Neural cell (in vitro differentiated cells): ENCODE results near the gene ADCY5. TPM values are rescaled to one million over a fixed set of nuclear protein-coding genes. Genes with fewer than 3 reads are reported as not detected.

ENCODE experiments used
- H2AFZ ChIP-seq: fragments of 200-600, 300-800 bp; sonication (generic), shearing (Covaris generic); 2 replicates; pipeline ENCODE4 v1.6.0; 2014; ENCODE audit warnings: low read depth, mild to moderate bottlenecking, antibody characterized with exemption, low read length, moderate library complexity
- H3F3A ChIP-seq: fragments of 200-600 bp; shearing (Covaris generic); 2 replicates; pipeline ENCODE4 v1.6.1; 2016; ENCODE audit warnings: mild to moderate bottlenecking, moderate library complexity, mixed read lengths, antibody characterized with exemption, low read length; ENCODE audit not compliant: insufficient read depth, poor library complexity, severe bottlenecking
- H3K27ac ChIP-seq: fragments of 200-600, 300-800 bp; sonication (generic), shearing (Covaris generic); 2 replicates; pipeline ENCODE4 v1.5.1; 2014; ENCODE audit warnings: mild to moderate bottlenecking, low read length, moderate library complexity
- H3K27me3 ChIP-seq: fragments of 300-800, 200-600 bp; sonication (generic), shearing (Covaris generic); 2 replicates; pipeline ENCODE4 v1.6.0; 2014; ENCODE audit warnings: mild to moderate bottlenecking, low read depth, low read length, moderate library complexity; ENCODE audit not compliant: insufficient read depth
- H3K36me3 ChIP-seq: fragments of 300-800, 200-600 bp; sonication (generic), shearing (Covaris generic); 2 replicates; pipeline ENCODE4 v1.5.1; 2014; ENCODE audit warnings: mild to moderate bottlenecking, antibody characterized with exemption, low read length, moderate library complexity; ENCODE audit not compliant: insufficient read depth
- H3K4me2 ChIP-seq: fragments of 300-800, 200-600 bp; sonication (generic), shearing (Covaris generic); 2 replicates; pipeline ENCODE4 v1.6.0; 2014; ENCODE audit warnings: mild to moderate bottlenecking, low read length
- H3K4me3 ChIP-seq: fragments of 300-800, 200-600 bp; sonication (generic), shearing (Covaris generic); 2 replicates; pipeline ENCODE4 v1.5.1; 2014; ENCODE audit warnings: mild to moderate bottlenecking, low read length, moderate library complexity
- H3K79me2 ChIP-seq: fragments of 200-600 bp; shearing (Covaris generic); replicated peaks from 2 replicates; pipeline ENCODE4 v1.6.0; 2014; ENCODE audit warnings: mild to moderate bottlenecking, low read length, moderate library complexity; ENCODE audit not compliant: insufficient read depth
- H3K9ac ChIP-seq: fragments of 300-800, 200-600 bp; sonication (generic), shearing (Covaris generic); 2 replicates; pipeline ENCODE4 v1.6.1; 2016; ENCODE audit warnings: mild to moderate bottlenecking, low read length, mixed read lengths
- H3K9me2 ChIP-seq: fragments of 200-600 bp; shearing (Covaris generic); 2 replicates; pipeline ENCODE4 v1.6.1; 2016; ENCODE audit warnings: mild to moderate bottlenecking, low read length, mixed read lengths; ENCODE audit not compliant: insufficient read depth
- H3K9me3 ChIP-seq: fragments of 200-600, 300-800 bp; sonication (generic), shearing (Covaris generic); 2 replicates; pipeline ENCODE4 v1.6.1; 2016; ENCODE audit warnings: mild to moderate bottlenecking, mixed run types, low read length, moderate library complexity, mixed read lengths
- H4K20me1 ChIP-seq: fragments of 200-600 bp; shearing (Covaris generic); 2 replicates; pipeline ENCODE4 v1.6.1; 2016; ENCODE audit warnings: mild to moderate bottlenecking, mixed run types; ENCODE audit not compliant: insufficient read depth
- CTCF ChIP-seq: fragments of 450-650 bp; IDR thresholded peaks from 2 replicates; pipeline ENCODE4 v1.5.1; 2014; ENCODE audit warnings: antibody characterized with exemption, mild to moderate bottlenecking, moderate library complexity; ENCODE audit not compliant: poor library complexity, severe bottlenecking
- EP300 ChIP-seq: fragments of 450-650 bp; conservative IDR thresholded peaks from 2 replicates; pipeline ENCODE4 v1.6.1; 2014; ENCODE audit warnings: antibody characterized with exemption, mild to moderate bottlenecking, moderate library complexity; ENCODE audit not compliant: poor library complexity, severe bottlenecking
- EZH2 ChIP-seq: fragments of 200-600, 300-800 bp; shearing (Covaris generic), sonication (generic); IDR thresholded peaks from 2 replicates; pipeline ENCODE4 v1.6.1; 2014; ENCODE audit warnings: antibody characterized with exemption, low read length, borderline replicate concordance, mild to moderate bottlenecking; ENCODE audit not compliant: insufficient read depth, poor library complexity, severe bottlenecking
- MXI1 ChIP-seq: fragments of 450-650 bp; conservative IDR thresholded peaks from 2 replicates; pipeline ENCODE4 v1.6.1; 2014; ENCODE audit warnings: antibody characterized with exemption, mild to moderate bottlenecking; ENCODE audit not compliant: poor library complexity, severe bottlenecking
- POLR2AphosphoS5 ChIP-seq: IDR thresholded peaks from 2 replicates; pipeline ENCODE4 v1.6.1; 2012
- RAD21 ChIP-seq: fragments of 450-650 bp; conservative IDR thresholded peaks from 2 replicates; pipeline ENCODE4 v1.6.1; 2014; ENCODE audit warnings: antibody characterized with exemption, mild to moderate bottlenecking, moderate library complexity
- REST ChIP-seq: IDR thresholded peaks from 2 replicates; pipeline ENCODE4 v1.6.1; 2012; ENCODE audit warnings: borderline replicate concordance
- SMC3 ChIP-seq: fragments of 450-650 bp; conservative IDR thresholded peaks from 2 replicates; pipeline ENCODE4 v1.6.1; 2014; ENCODE audit warnings: antibody characterized with exemption, mild to moderate bottlenecking, moderate library complexity; ENCODE audit not compliant: poor library complexity
- TAF1 ChIP-seq: IDR thresholded peaks from 2 replicates; pipeline ENCODE4 v1.6.1; 2012; ENCODE audit warnings: low read depth
- polyA plus RNA-seq: library from polyadenylated mRNA; depleted of rRNA; stranded (reverse); fragments of >200 nt; gene quantifications from 2 replicates; pipeline ENCODE4 v1.2.3, GENCODE V29; 2014

Gene ADCY5
- polyA plus RNA-seq, 1 donor from 2014 or later, result 7.7 TPM

- Histone ChIP-seq H2AFZ (no peak overlapping the region), H4K20me1 (no peaks in the 10 kb centered on the region), H3F3A (no peaks in the 10 kb centered on the region), H3K27ac (no peak overlapping the region), H3K4me2 (no peak overlapping the region), H3K4me3 (no peak overlapping the region), H3K27me3 (no peaks in the 10 kb centered on the region), H3K9ac (no peak overlapping the region), H3K9me3 (no peaks in the 10 kb centered on the region), H3K9me2 (no peaks in the 10 kb centered on the region), H3K79me2 (no peaks in the 10 kb centered on the region), H3K36me3 (no peaks in the 10 kb centered on the region)
- no peak for TF ChIP-seq CTCF
- no peak for TF ChIP-seq REST
- TF ChIP-seq RAD21, result no peak
- TF ChIP-seq TAF1, result no peak
- no peak for TF ChIP-seq MXI1
- TF ChIP-seq SMC3, result no peak
- TF ChIP-seq EP300, result no peak
- no peak for TF ChIP-seq EZH2
- no peak for TF ChIP-seq POLR2AphosphoS5
Measured at GRCh38 chr3:123330441-123330991, 118.4 kb downstream of the ADCY5 start.

GRCh38 chr3:123329636-123330340 lies 119.1 kb downstream of the ADCY5 start:
- no peaks in the 10 kb centered on the region for H3K27me3 ChIP-seq
- no peak overlapping the region for H3K4me2 ChIP-seq
- no peaks in the 10 kb centered on the region for H3K9me2 ChIP-seq
- H3K9me3 ChIP-seq, result no peaks in the 10 kb centered on the region
- no peaks in the 10 kb centered on the region for H4K20me1 ChIP-seq
- no peak overlapping the region for H2AFZ ChIP-seq
- H3K9ac ChIP-seq, result no peak overlapping the region
- no peak overlapping the region for H3K27ac ChIP-seq
- no peaks in the 10 kb centered on the region for H3K79me2 ChIP-seq
- no peak overlapping the region for H3K4me3 ChIP-seq
- no peak for TF ChIP-seq POLR2AphosphoS5
- TF ChIP-seq RAD21, result no peak
- no peak for TF ChIP-seq EZH2
- TF ChIP-seq EP300, result no peak
- no peak for TF ChIP-seq CTCF
- TF ChIP-seq REST, result no peak
- no peak for TF ChIP-seq SMC3
- no peak for TF ChIP-seq MXI1
- TF ChIP-seq TAF1, result no peak
- H3K36me3 ChIP-seq, result no peaks in the 10 kb centered on the region
- no peaks in the 10 kb centered on the region for H3F3A ChIP-seq
